ENCODE measurements around the gene DRP2.

The DRP2 gene

DNA sequence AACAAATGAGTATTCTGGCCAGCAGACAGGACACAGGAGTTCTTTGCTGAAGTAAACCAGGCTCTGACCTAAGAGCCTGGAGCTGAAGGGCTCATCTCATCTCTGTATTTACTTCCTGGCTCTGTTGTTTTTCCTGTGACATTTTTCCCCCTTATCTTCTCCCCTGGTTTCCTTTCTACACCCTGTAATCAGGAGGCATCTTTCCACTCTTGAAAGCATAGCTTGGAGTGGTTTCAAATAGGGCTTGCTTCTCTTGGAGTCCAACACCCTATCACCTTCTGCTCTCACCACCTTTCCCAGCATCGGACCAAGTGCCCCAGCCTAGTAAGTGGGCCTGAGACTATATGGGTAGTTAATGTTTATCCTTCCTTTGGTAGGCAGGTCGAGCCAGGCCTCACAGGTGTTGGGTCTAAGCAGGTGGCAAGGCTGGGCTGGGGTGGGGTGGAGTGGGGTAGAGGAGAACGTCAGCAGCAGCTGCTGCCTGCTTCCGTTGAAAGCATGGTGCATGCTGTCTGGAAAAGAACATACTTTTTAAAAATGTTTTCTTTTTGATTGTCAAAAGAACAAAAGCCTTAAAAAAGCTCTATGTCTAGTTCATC lies 1.2 kb downstream of the DRP2 start:
- Mint-ChIP-seq H3K36me3 (no peaks in the 10 kb centered on the region), H3K9me3 (no peaks in the 10 kb centered on the region), H3K4me1 (no peaks in the 10 kb centered on the region), H3K27ac (no peak overlapping the region), H3K4me3 (no peak overlapping the region)
- ATAC-seq (no peak), DNase-seq (ENCODE audit: low spot score in 2 of 2) (no peak)

DNA sequence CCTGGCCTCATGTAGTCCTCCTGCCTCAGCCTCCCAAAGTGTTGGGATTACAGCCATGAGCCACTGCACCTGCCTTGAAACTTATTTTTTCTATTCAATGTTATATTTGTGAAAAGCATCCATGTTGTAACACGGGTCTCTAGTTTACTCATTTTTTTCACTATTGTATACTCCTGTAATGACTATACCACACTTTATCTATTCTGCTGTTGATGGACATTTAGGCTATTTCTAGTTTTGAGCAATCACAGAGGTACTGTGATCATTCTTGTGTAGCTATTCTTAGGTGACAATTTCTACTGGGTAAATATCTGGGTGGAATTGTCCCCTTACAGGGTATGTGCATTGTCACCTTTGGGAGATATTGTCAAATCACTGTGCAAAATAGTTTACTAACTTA lies 3.6 kb downstream of the DRP2 start:
- H3K4me1 Mint-ChIP-seq, result no peaks in the 10 kb centered on the region
- no peak overlapping the region for H3K27ac Mint-ChIP-seq
- H3K9me3 Mint-ChIP-seq, result no peaks in the 10 kb centered on the region
- no peaks in the 10 kb centered on the region for H3K36me3 Mint-ChIP-seq
- DNase-seq (ENCODE audit: low spot score in 2 of 2) (no peak), ATAC-seq (no peak)
- H3K4me3 Mint-ChIP-seq, result no peak overlapping the region

DNA sequence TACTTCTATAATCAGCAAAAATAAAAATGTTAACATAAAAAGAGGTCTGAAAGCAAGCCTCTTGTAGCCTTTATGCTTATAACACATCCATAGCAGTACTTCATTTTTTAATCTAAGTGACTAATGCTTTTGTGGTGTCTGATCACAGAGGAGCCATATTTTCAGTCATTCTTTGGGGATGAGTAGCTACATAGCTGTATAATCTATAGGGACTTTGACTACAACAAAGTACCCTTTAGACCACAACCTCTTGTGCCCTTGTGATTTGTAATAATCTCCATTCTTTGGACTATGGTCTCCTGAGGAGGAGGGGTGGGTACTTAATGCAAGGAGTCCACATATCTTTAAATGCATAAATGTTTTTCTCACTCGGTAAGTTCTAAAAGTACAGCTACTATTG lies 9.6 kb downstream of the DRP2 start:
- H3K4me1 Mint-ChIP-seq, result no peaks in the 10 kb centered on the region
- no peak overlapping the region for H3K4me3 Mint-ChIP-seq
- no peak for DNase-seq (ENCODE audit: low spot score in 2 of 2)
- H3K27ac Mint-ChIP-seq, result no peak overlapping the region
- H3K36me3 Mint-ChIP-seq, result no peaks in the 10 kb centered on the region
- no peaks in the 10 kb centered on the region for H3K9me3 Mint-ChIP-seq
- ATAC-seq, result peak; percentile 19

DNA sequence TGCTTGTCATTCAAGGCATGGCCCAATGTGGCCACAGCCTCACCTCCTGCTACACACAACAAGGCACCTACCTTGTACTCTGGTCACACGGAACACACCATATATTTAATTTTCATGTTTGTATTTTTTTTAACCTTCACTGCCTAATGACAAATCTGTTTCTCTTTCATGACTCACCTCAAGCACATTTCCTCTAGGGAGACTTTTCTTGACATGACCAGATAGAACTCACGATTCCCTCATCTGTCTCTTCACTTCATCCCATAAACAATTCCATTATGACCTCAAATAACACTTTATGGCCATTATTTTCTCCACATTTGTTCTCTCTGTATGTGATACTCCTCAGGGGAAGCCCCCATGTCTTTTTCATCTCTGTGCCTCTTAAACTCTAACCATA lies 11.1 kb downstream of the DRP2 start:
- DNase-seq (ENCODE audit: low spot score in 2 of 2), result no peak
- ATAC-seq, result no peak
- Mint-ChIP-seq H3K4me1 (no peaks in the 10 kb centered on the region), H3K27ac (no peak overlapping the region), H3K9me3 (no peaks in the 10 kb centered on the region), H3K4me3 (no peak overlapping the region), H3K36me3 (no peaks in the 10 kb centered on the region)

DNA sequence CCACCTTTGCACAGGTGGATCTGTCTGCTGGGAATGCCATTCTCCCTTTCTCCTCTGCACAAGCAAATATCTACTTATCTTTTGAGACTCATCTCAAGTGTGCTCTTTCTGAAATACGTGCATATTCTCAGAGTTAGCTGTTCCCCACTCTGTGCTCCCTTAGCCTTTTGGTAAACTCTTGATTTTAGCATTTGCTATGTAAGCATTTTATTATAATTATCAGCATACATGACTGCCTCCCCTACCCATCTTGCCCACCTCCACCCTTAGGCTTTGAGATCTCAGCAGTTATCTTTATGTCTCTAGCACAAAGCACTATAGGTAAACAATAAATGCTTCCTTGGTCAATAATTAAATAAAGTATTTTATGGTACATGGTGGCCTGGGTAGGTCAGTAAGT lies 11.5 kb downstream of the DRP2 start:
- ATAC-seq (no peak), DNase-seq (ENCODE audit: low spot score in 2 of 2) (no peak)
- H3K27ac Mint-ChIP-seq, result no peak overlapping the region
- no peaks in the 10 kb centered on the region for H3K36me3 Mint-ChIP-seq
- H3K4me3 Mint-ChIP-seq, result no peak overlapping the region
- no peaks in the 10 kb centered on the region for H3K4me1 Mint-ChIP-seq
- H3K9me3 Mint-ChIP-seq, result no peaks in the 10 kb centered on the region

DNA sequence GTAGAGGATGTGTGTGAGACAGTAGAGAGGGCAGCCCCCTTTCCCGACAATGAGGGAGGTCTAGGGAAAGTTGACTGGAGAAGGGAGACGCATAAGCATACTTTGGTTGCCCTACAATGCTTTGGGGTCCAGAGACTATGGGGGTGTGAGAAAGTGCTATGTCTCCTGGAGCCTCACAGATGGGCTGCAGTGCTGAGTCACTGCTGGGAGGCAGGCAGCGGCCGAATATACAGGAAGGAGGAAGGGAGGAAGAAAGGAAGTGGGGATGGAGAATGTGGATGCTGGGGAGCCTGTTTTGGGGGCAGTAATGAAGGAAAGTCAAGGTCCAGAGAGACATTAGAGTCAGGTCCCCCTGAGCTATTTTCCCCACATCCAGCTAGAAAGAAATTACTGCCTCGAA lies 12.7 kb downstream of the DRP2 start:
- H3K9me3 Mint-ChIP-seq, result no peaks in the 10 kb centered on the region
- no peak overlapping the region for H3K27ac Mint-ChIP-seq
- H3K36me3 Mint-ChIP-seq, result no peaks in the 10 kb centered on the region
- no peak for DNase-seq (ENCODE audit: low spot score in 2 of 2)
- H3K4me1 Mint-ChIP-seq, result no peaks in the 10 kb centered on the region
- H3K4me3 Mint-ChIP-seq, result no peak overlapping the region
- ATAC-seq, result no peak

DNA sequence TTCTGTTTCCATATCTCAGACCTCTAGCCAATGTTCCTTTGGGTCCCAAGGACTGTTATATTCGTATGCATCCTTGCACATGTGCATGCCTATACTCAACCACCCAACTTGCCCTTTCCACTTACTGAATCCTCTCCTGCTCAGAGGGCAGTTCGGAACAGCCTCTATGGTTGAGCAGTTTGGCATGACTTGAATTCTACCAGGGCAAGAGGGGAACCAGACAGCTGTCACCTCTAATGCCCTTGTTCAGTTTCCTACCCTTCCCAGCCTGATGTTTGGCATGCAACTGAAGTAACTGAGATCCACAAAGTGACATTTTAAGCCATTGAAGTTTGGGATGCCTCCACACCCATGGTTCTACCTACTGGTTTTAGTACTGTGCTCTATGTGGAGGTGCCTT lies 17.5 kb downstream of the DRP2 start:
- DNase-seq (ENCODE audit: low spot score in 2 of 2) (no peak), ATAC-seq (no peak)
- H3K4me1 Mint-ChIP-seq, result no peaks in the 10 kb centered on the region
- H3K9me3 Mint-ChIP-seq, result no peaks in the 10 kb centered on the region
- H3K27ac Mint-ChIP-seq, result no peak overlapping the region
- no peaks in the 10 kb centered on the region for H3K36me3 Mint-ChIP-seq
- no peak overlapping the region for H3K4me3 Mint-ChIP-seq

DNA sequence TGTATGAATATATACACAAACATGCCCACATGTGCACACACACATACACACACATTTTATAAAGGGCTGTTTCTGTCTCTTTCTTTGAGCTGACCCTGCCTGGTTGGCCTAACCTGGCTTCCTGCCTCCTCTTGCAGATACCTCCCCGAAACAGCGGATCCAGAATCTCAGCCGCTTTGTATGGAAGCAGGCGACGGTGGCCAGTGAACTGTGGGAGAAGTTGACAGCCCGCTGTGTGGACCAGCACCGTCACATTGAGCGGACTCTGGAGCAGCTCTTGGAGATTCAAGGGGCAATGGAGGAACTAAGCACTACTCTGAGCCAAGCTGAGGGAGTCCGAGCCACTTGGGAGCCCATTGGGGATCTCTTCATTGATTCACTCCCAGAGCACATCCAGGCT lies 21.9 kb downstream of the DRP2 start:
- Mint-ChIP-seq H3K9me3 (no peaks in the 10 kb centered on the region), H3K27ac (no peak overlapping the region), H3K36me3 (peaks cover 6% of the 10 kb centered on the region), H3K4me1 (no peaks in the 10 kb centered on the region), H3K4me3 (no peak overlapping the region)
- ATAC-seq (no peak), DNase-seq (ENCODE audit: low spot score in 2 of 2) (no peak)

DNA sequence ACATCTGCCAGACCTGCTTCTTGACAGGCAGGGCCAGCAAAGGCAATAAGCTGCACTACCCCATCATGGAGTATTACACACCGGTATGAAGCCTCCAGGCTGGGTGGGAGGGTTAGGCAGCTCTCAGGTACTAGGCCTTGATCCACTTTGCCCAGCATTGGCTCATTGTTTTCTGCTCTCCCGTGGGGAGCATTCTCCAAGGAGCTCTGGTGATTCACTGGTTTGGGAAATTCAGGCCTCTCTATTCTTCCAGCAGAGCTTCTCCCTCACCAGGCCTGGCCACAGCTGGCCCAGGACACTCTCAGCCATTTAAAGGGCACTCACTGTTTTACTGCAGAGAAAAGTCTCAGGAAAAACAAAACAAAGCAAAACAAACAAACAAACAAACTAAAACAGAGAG lies 33.0 kb downstream of the DRP2 start:
- ATAC-seq, result no peak
- Mint-ChIP-seq H3K36me3 (no peaks in the 10 kb centered on the region), H3K27ac (no peak overlapping the region), H3K9me3 (no peaks in the 10 kb centered on the region), H3K4me1 (no peaks in the 10 kb centered on the region), H3K4me3 (no peak overlapping the region)
- no peak for DNase-seq (ENCODE audit: low spot score in 2 of 2)

DNA sequence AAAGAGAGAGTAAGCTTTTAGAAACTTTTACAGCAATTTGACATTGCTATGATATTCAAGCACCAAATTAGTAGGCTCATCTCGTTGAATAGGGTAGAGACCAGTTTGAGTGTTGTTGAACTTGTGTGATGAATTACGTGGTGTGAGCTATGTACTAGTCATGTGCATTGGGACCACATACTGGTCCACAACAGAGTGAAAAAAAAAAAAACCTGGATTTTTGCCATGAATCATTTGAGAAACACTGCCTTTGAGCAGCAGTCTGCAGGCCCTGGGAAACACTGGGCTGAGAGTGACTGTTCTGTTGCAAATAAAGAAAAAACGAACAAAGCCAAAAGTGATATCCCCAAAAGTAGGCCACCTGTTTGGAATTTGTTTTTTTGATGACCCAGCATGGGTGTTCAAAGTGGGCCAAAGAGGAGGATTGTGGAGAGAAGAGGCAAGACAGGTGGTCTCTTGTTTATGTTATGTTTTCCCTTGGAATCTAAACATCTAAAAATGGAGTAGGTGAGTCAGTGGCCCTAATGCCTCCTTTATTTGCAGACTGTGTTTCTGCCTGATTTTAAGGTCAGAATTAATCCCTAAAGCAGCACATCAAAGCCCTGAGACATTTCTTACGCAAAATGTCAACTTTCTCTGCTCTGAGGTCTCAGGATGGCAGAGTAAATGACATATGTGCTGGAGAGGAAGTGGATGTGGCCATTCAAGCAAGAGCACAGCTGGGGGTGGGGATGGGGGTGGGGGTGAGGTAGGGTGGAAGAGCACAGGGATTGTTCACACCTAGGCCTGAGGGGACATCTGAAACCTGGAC lies 38.1 kb downstream of the DRP2 start:
- Mint-ChIP-seq H3K27ac (no peak overlapping the region), H3K36me3 (no peaks in the 10 kb centered on the region), H3K4me3 (no peak overlapping the region), H3K4me1 (no peaks in the 10 kb centered on the region), H3K9me3 (no peaks in the 10 kb centered on the region)
- ATAC-seq (no peak), DNase-seq (ENCODE audit: low spot score in 2 of 2) (no peak)

DNA sequence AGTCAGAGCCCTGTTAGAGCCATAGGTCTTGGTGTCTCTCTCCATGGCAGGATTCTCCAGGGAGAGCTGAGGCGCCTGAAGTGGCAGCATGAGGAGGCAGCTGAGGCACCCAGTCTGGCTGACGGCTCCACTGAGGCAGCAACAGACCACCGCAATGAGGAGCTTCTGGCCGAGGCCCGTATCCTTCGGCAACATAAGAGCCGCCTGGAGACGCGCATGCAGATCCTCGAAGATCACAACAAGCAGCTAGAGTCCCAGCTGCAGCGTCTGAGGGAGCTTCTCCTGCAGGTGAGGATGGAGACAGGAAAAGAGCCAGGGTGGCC lies 38.6 kb downstream of the DRP2 start:
- Mint-ChIP-seq H3K9me3 (no peaks in the 10 kb centered on the region), H3K4me1 (no peaks in the 10 kb centered on the region), H3K36me3 (no peaks in the 10 kb centered on the region), H3K4me3 (no peak overlapping the region), H3K27ac (no peak overlapping the region)
- ATAC-seq, result no peak
- DNase-seq (ENCODE audit: low spot score in 2 of 2), result no peak

DNA sequence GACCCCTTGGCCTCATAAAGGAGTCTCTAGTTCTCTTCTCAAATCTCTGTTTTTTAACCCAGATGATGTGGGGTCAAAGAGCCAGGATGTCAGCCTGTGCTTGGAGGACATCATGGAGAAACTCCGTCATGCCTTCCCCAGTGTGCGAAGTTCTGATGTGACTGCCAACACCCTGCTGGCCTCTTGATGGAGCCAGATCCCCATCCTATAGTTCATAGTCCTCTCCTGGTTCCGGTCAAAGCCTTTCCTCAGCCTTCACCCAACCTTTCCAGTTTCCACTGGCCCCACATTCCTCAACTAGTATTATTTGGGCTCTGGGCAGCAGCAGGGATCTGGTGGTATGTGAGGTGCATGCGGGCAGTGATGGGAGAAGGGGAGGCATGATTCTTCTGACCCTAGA lies 40.8 kb downstream of the DRP2 start:
- no peak for ATAC-seq
- H3K9me3 Mint-ChIP-seq, result no peaks in the 10 kb centered on the region
- no peak overlapping the region for H3K27ac Mint-ChIP-seq
- no peak for DNase-seq (ENCODE audit: low spot score in 2 of 2)
- no peaks in the 10 kb centered on the region for H3K4me1 Mint-ChIP-seq
- no peak overlapping the region for H3K4me3 Mint-ChIP-seq
- H3K36me3 Mint-ChIP-seq, result no peaks in the 10 kb centered on the region

DNA sequence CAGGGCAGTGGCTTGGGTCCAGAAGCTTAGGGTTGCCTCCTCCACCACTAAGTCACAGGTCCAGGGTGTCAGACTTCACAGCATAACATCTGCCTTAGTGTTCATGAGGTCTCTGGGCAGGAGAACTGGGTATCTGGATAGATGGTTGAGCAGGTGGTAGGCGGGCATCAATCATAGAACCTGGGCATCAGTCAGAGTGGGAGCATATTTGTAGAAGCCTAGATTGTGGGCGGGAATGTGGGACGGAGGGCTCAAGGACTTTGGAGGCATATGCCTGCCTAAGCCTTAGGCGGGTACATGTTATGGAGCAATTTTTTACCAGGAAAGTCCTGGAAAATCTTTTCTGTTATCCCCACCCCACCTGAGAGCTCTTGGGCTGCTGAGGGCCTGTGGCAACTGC lies 43.0 kb downstream of the DRP2 start:
- H3K4me3 Mint-ChIP-seq, result no peak overlapping the region
- ATAC-seq (no peak), DNase-seq (ENCODE audit: low spot score in 2 of 2) (no peak)
- H3K36me3 Mint-ChIP-seq, result no peaks in the 10 kb centered on the region
- no peaks in the 10 kb centered on the region for H3K9me3 Mint-ChIP-seq
- no peak overlapping the region for H3K27ac Mint-ChIP-seq
- H3K4me1 Mint-ChIP-seq, result no peaks in the 10 kb centered on the region

DNA sequence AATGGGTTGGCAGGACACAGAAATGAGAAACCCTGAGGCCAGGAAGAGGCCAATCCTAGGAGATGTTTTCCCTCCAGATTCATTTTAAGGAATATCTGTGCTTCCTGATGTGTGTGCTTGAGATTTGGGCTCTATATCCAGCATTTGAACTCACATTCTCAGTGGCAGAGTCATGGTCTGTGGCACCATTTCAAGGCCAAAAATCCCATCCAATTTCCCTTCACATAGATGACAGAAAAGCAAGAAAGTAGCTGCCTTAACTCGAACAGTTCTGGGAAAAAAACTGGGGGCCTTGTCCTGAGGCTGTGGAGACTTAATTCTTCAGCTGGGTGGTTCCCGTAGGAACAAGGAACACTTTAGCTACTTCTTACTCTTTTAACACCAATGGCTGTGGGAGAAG lies 44.2 kb downstream of the DRP2 start:
- Mint-ChIP-seq H3K9me3 (no peaks in the 10 kb centered on the region), H3K4me1 (no peaks in the 10 kb centered on the region), H3K27ac (no peak overlapping the region), H3K4me3 (no peak overlapping the region), H3K36me3 (no peaks in the 10 kb centered on the region)
- DNase-seq (ENCODE audit: low spot score in 2 of 2) (no peak), ATAC-seq (no peak)

DNA sequence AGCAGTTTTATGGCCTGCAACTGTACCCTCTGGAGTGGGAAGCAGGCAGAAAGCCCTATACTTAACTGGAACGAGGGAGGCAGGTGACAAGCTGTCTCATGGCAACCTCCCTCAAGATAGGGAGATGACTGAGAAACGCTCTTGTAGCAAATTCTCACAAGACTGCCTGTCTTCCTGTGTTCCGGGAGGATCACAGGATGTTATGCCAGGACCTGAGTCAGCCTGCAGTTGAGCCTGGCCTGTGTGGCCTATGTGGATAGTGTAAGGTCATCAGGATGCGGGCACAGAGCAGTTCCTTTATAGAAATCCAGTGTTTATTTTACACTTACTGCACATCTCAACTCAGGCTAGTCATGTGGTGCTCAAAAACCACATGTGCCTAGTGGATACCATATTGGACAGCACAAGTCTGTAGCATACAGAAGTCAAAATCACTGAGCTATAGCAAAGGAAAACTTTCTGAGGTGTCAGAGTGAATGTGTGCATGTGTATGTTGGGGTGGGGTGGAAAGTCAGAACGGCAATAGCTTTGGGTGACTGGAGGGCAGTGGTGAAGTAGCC lies 46.4 kb downstream of the DRP2 start:
- Mint-ChIP-seq H3K4me3 (no peak overlapping the region), H3K27ac (no peak overlapping the region), H3K36me3 (no peaks in the 10 kb centered on the region), H3K4me1 (no peaks in the 10 kb centered on the region), H3K9me3 (no peaks in the 10 kb centered on the region)
- DNase-seq (ENCODE audit: low spot score in 2 of 2) (no peak), ATAC-seq (no peak)

DNA sequence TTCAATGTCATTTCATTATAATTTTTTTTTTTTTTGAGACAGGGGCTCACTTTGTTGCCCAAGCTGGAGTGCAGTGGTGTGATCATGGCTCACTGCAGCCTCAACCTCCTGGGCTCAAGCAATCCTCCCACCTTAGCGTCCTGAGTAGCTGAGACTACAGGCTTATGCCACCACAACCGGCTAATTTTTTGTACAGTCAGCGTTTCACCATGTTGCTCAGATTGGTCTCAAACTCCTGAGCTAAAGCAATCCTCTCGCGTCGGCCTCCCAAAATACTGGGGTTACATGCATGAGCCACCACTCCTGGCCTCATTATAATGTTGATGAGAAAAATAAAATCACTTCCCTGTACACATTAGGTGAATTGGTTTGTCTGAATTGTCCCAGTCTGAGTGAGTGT lies 54.6 kb downstream of the DRP2 start:
- H3K4me3 Mint-ChIP-seq, result no peak overlapping the region
- no peaks in the 10 kb centered on the region for H3K36me3 Mint-ChIP-seq
- H3K27ac Mint-ChIP-seq, result no peak overlapping the region
- no peaks in the 10 kb centered on the region for H3K4me1 Mint-ChIP-seq
- no peak for ATAC-seq
- no peak for DNase-seq (ENCODE audit: low spot score in 2 of 2)
- no peaks in the 10 kb centered on the region for H3K9me3 Mint-ChIP-seq

All from stimulated activated effector memory CD8-positive, alpha-beta T cell treated with anti-CD3 and anti-CD28 coated beads, Interleukin-12 subunit alpha, Interleukin-12 subunit beta, amount 100 ng/mL, for 72 hours (primary cell).